IMR-90 (cell line): Measurements from ENCODE around the gene NAPA.

Experiments
- BHLHE40 ChIP-seq: fragments of 150-350 bp; IDR thresholded peaks from 2 replicates; pipeline ENCODE4 v1.6.1; 2016; ENCODE audit warnings: mild to moderate bottlenecking, low read depth, low read length
- CEBPB ChIP-seq: IDR thresholded peaks from 2 replicates; pipeline ENCODE4 v1.6.1; 2012; ENCODE audit warnings: low read depth, low read length, improper control_type of control experiment
- CHD1 ChIP-seq: IDR thresholded peaks from 2 replicates; pipeline ENCODE4 v1.6.1; 2012; ENCODE audit warnings: low read depth, low read length, improper control_type of control experiment
- CTCF ChIP-seq: conservative IDR thresholded peaks from 2 replicates; pipeline ENCODE4 v1.5.1; 2012; ENCODE audit warnings: mild to moderate bottlenecking, low read depth, low read length, improper control_type of control experiment
- FOS ChIP-seq: fragments of 150-350 bp; IDR thresholded peaks from 2 replicates; pipeline ENCODE4 v1.6.1; 2016; ENCODE audit warnings: low read depth, low read length
- MXI1 ChIP-seq: IDR thresholded peaks from 2 replicates; pipeline ENCODE4 v1.6.1; 2012; ENCODE audit warnings: low read depth, mild to moderate bottlenecking, low read length, moderate library complexity, borderline replicate concordance
- POLR2A ChIP-seq: IDR thresholded peaks from 2 replicates; pipeline ENCODE4 v1.6.1; 2012; ENCODE audit warnings: mild to moderate bottlenecking, low read depth, low read length
- RAD21 ChIP-seq: IDR thresholded peaks from 2 replicates; pipeline ENCODE4 v1.6.1; 2012; ENCODE audit warnings: low read length, improper control_type of control experiment
- RCOR1 ChIP-seq: IDR thresholded peaks from 2 replicates; pipeline ENCODE4 v1.6.1; 2012; ENCODE audit warnings: mild to moderate bottlenecking, low read length, improper control_type of control experiment; ENCODE audit not compliant: insufficient replicate concordance
- RFX5 ChIP-seq: IDR thresholded peaks from 2 replicates; pipeline ENCODE4 v1.8.0; 2012; ENCODE audit warnings: low read depth, mild to moderate bottlenecking, low read length, moderate library complexity
- SMC3 ChIP-seq: fragments of 150-350 bp; IDR thresholded peaks from 2 replicates; pipeline ENCODE4 v1.6.1; 2016; ENCODE audit warnings: low read depth, mild to moderate bottlenecking, antibody characterized with exemption, low read length, moderate library complexity
- TF ChIP-seq, protein P1 (sequence below): fragments of 150-350 bp; IDR thresholded peaks from 2 replicates; pipeline ENCODE4 v1.6.1; 2017; ENCODE audit warnings: mild to moderate bottlenecking, antibody characterized with exemption, low read length, low read depth

- TF ChIP-seq CTCF (no peak), POLR2A (no peak), FOS (no peak), RFX5 (no peak), CEBPB (no peak), CHD1 (no peak), RAD21 (no peak), BHLHE40 (no peak), RCOR1 (no peak), MXI1 (no peak), SMC3 (no peak)
- TF ChIP-seq, protein P1, sequence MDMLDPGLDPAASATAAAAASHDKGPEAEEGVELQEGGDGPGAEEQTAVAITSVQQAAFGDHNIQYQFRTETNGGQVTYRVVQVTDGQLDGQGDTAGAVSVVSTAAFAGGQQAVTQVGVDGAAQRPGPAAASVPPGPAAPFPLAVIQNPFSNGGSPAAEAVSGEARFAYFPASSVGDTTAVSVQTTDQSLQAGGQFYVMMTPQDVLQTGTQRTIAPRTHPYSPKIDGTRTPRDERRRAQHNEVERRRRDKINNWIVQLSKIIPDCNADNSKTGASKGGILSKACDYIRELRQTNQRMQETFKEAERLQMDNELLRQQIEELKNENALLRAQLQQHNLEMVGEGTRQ = no peak
These were observed 5.6 kb downstream of the NAPA start for GRCh38 chr19:47509170-47509847.
